DMS 273 (cell line): Measurements from ENCODE around the gene IFNLR1.

Experiments
- DNase-seq: peaks from one replicate; lab custom pipeline; 2025; ENCODE audit not compliant: unreplicated experiment; lab: John Stamatoyannopoulos, UW

IFNLR1 gene

GRCh38 chr1:24109686-24110475, 77.2 kb downstream of the IFNLR1 start:
- no peak for DNase-seq

- DNase-seq = no peak
Measured at GRCh38 chr1:24109166-24109483, 78.0 kb downstream of the IFNLR1 start.

GRCh38 chr1:24108334-24109165, 78.5 kb downstream of the IFNLR1 start:
- no peak for DNase-seq

- DNase-seq = no peak
Measured at GRCh38 chr1:24107462-24108138, 79.5 kb downstream of the IFNLR1 start.

GRCh38 chr1:24105368-24106160, 81.5 kb downstream of the IFNLR1 start:
- no peak for DNase-seq

- no peak for DNase-seq
Measured at GRCh38 chr1:24104854-24105253, 82.2 kb downstream of the IFNLR1 start.
